ENCODE results near the gene ZDHHC4. TPM values are rescaled to one million over a fixed set of nuclear protein-coding genes. Genes with fewer than 3 reads are reported as not detected.

Gene ZDHHC4
- total and polyA plus RNA-seq, 2 of the 8 experiments (the other 6 are each of a cell fraction or from before 2014, with no cell fraction given) = 50.2 to 171 TPM

GRCh38 chr7:6607651-6608051 lies 30.4 kb downstream of the ZDHHC4 start (continued):
- TF ChIP-seq USF2 (IDR thresholded peaks at IDR 0.05; ENCODE audit: low read length) (no peak), BACH1 (IDR thresholded peaks at IDR 0.05; ENCODE audit: low read length) (no peak), NRF1 (IDR thresholded peaks at IDR 0.05; ENCODE audit: low read depth, low read length) (no peak), TCF12 (IDR thresholded peaks at IDR 0.05; ENCODE audit: low read depth, low read length) (no peak), PHF8 (conservative IDR thresholded peaks at IDR 0.05; ENCODE audit: low read depth, low read length) (no peak)

Measured in H1 (cell line).